Epidermal melanocyte (primary cell): ENCODE measurements around the gene CSMD2.
"Not testable (repeated sequence)": the region's sequence is repeated elsewhere in the genome, so short reads cannot be mapped to it uniquely, and the experiment has no call there.

Experiments used
- DNase-seq: peaks from one replicate; pipeline ENCODE4 v3.0.0; 2011; ENCODE audit warnings: low spot score; ENCODE audit not compliant: insufficient read length

CSMD2 gene

GRCh38 chr1:34113362-34113761 lies 51.7 kb downstream of the CSMD2 start:
- DNase-seq, result no peak

DNA sequence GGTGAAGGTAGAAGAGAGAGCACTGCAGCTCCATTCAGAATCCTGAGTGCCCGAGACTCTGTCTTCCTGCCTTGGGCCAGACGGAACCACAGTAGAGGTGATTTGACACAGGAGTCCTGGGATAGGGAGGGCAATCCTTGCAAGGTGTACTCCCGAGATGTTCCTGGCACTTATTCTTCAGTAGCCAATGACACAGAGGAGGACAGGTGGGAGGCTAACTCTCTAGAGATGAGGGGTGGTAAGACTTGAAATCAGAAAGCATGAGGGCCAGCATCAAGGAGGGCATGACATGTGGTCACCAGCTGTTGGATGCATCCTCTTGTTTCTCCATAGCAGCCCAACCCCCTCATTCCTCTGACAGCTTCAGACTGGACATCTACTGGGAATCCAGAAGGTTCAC lies 56.3 kb downstream of the CSMD2 start:
- DNase-seq, result no peak

GRCh38 chr1:34108269-34108668 lies 56.8 kb downstream of the CSMD2 start:
- no peak for DNase-seq

DNA sequence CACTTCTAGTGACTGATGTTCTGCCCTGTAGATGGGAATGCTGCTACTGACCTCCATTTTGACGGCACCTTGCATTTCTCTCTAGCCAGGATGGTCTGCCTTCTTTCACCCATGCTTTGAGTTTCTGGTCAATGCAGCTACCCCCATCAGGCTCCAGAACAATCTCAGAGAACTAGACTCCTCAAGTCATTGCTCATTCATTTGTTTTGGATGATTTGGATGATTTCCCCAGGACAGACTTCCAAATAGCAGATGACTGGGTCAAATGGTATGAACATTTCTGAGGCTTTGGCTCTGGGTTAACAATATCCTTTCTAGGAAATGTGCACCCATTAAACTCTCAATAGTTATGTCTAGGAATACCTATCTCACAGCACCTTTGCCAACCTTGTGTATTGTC lies 63.9 kb downstream of the CSMD2 start:
- DNase-seq, result peak; percentile 33

- DNase-seq, result no peak
Observed at GRCh38 chr1:34100332-34100731, 64.7 kb downstream of the CSMD2 start.

DNA sequence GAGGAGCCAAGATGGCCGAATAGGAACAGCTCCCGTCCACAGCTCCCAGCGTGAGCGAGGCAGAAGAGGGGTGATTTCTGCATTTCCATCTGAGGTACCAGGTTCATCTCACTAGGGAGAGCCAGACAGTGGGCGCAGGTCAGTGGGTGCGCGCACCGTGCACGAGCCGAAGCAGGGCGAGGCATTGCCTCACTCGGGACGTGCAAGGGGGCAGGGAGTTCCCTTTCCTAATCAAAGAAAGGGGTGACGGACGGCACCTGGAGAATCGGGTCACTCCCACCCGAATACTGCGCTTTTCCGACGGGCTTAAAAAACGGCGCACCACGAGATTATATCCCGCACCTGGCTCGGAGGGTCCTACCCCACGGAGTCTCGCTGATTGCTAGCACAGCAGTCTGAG lies 72.6 kb downstream of the CSMD2 start:
- not testable (repeated sequence) for DNase-seq

DNA sequence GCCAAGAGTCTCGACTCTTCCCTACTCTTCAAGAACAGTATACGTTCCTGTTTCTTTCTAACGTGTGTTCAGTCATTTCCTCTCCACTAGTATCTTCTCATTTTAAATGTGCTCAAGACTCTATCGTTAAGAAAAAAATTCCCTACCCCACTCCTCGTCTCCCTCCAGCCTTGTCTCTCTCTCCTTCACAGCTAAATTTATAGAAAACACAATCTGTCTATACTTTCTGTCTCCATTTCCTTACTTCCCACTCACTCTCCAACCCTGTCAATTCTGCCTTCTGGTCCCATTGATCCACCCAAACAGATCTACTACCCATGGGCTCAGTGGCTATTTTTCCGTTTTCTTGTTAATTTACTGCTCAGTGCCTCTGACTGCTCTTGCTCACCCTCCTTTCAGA lies 75.3 kb downstream of the CSMD2 start:
- no peak for DNase-seq

DNA sequence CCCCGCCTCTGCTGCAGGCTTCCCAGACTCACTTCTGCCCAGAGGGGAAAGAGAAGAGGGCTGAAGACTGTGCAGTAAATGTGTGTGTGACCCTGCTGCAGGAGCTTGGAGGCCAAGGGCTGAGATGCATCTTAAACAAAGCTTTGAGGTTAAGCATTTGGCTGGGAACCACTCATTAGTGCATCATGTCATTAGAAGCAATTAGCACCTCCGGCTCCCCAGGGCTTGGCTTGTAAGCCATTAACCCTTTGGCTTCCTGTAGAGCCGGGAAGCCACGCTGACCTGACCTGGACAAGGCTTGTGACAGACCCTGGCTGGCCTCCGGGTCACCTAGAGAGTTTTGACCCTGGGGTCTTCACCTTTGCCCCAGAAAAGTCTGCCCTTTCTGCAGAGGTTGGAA lies 77.0 kb downstream of the CSMD2 start:
- no peak for DNase-seq

- DNase-seq, result no peak
Observed at GRCh38 chr1:34086561-34086960, 78.5 kb downstream of the CSMD2 start.

GRCh38 chr1:34083974-34084373 lies 81.1 kb downstream of the CSMD2 start:
- DNase-seq, result no peak

GRCh38 chr1:34082085-34082670 lies 82.9 kb downstream of the CSMD2 start:
- not testable (repeated sequence) for DNase-seq

- DNase-seq, result no peak
Observed at GRCh38 chr1:34078383-34078782, 86.6 kb downstream of the CSMD2 start.

- no peak for DNase-seq
Observed at GRCh38 chr1:34075576-34075975, 89.5 kb downstream of the CSMD2 start.

- no peak for DNase-seq
Observed at GRCh38 chr1:34073028-34073695, 91.9 kb downstream of the CSMD2 start.

GRCh38 chr1:34070201-34070836 lies 94.7 kb downstream of the CSMD2 start:
- DNase-seq, result no peak

DNA sequence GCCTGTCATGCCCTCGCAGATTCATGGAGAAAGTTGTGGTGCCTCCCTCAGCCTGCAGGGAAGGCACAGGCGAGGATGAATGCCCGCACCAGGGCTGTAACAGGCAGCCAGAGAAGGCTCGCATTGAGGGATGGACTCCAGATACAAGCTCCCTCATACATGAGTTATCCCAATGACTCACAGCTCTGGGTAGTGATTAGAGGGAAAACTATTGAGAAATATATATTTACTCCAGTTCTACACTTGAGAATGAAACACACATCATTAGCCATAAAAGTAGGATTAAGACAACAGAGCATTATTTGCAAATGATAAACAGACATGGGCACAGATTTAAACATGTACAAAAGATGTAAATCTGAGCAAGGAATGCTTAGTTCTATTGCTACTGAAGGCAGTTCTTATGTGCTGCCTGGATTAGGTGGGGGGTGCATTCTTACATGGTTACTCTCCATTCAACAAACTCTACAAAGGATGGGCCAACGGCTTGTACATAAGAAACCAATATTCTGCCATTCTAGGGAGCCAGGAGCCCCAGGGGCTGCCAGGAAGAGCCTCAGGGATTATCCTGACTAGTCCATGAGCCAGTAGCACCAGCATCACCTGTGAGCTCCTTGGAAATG lies 97.9 kb downstream of the CSMD2 start:
- DNase-seq, result no peak

GRCh38 chr1:34066166-34066565 lies 98.9 kb downstream of the CSMD2 start:
- no peak for DNase-seq

DNA sequence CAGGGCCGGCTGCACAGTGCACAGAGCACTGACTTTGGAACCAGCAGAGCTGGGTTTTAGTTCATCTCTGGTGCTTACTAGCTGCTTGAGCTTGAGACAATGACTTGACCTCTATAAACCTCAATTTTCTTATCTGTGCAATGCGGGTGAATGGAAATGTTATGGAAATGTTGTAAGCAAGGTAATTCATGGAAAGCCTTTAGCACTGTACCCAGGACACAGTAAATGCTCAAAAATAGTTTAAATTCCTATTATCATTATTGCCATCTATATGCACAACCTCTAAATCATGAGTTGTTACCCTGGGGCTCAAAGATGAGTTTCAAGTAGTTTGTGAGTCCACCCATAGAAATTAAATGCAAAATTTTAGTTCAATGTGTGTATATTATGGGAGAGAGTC lies 99.5 kb downstream of the CSMD2 start:
- DNase-seq, result no peak

DNA sequence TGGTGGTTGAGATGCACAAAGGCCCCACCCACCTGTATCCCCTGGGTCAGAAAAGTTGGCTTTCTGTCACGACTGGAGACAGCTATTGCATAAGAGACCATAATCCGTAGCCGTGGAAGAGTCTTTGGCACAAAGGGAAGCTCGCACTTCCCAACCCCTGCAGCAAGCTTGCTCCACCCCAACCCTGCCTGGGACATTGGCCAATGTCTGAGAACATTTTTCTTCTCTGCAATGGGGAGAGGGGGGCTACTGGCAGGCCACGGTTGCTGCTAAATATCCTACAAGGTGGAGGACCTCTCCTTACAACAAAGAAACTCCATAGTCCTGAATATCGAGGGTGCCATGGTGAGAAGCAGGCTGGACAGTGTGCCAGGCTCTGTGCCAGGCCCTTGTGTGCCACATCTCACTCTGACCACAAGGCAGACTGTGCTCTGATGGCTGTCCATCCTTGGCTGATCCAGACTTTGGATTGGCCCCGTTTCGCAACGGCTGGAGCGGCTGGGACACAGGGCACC lies 104.1 kb downstream of the CSMD2 start:
- DNase-seq, result no peak

DNA sequence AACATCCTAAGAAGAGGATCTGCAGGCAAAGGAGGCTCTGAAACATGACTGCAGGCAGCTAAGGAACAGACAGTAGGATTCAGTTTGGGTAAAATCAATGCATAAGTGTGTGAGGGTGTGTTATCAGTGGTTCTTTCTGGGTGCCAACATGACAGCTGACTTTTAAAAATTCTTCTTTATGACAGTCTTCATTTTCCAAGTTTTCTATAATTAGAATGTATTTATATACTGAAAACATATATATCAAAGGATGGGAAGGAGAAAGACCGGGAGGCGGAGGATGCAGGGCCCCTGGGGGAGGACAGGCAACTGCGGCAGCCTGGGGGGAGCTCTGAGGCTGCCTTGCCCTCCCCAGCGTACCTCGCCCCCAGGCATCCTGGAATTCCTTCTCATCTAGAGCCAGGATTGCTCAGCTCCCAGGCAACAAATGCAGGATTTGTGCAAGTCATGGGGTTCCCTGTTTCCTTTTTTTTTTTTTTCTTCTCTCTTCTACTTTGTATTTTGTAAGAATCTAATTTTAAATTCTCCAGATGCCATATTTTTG lies 104.8 kb downstream of the CSMD2 start:
- DNase-seq, result no peak

DNA sequence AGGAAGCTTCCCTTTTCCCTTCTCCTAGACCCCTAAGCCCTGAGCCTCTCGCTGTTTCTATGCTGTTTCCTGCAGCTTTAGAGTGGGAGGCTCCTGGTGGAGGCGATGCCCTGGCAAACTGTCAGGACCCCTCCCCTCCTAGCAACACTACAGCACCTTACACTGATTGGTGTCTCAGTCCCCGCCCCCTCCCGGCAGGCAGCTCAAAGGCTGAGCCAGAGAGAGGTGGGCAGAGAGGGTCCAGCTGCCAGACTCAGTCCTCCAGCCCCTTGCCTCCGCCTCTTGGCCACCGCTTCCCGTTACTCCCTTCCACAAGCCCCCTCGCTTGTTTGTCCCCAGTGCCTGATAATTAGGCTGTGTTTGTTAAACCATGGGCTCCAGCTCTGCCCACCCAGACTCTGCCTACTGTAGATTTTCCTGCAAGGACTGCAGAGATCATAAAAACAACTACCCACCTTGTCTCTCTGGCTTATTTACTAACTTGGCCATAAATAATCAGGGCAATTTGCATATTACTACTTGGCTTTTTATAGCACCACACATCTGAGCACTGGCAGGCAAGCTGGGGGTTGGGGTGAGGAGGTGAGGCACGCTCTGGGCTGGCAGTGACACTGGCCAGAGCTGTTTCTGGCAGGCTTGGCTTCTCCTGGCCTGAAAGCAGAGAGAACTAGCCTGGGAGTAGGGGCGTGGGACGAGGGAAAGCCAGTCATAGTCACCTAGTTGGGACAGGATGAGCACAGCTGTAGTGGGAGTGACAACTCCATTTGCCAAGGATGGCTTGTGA lies 107.5 kb downstream of the CSMD2 start:
- no peak for DNase-seq
